IMR-90 (cell line): ENCODE data around the gene PLGRKT.

ENCODE experiments used
- BHLHE40 ChIP-seq: fragments of 150-350 bp; IDR thresholded peaks from 2 replicates; pipeline ENCODE4 v1.6.1; 2016; ENCODE audit warnings: mild to moderate bottlenecking, low read depth, low read length
- CHD1 ChIP-seq: IDR thresholded peaks from 2 replicates; pipeline ENCODE4 v1.6.1; 2012; ENCODE audit warnings: low read depth, low read length, improper control_type of control experiment
- ELK1 ChIP-seq: fragments of 150-350 bp; IDR thresholded peaks from 2 replicates; pipeline ENCODE4 v1.6.1; 2016; ENCODE audit warnings: low read depth, mild to moderate bottlenecking, low read length, moderate library complexity, borderline replicate concordance
- MXI1 ChIP-seq: IDR thresholded peaks from 2 replicates; pipeline ENCODE4 v1.6.1; 2012; ENCODE audit warnings: low read depth, mild to moderate bottlenecking, low read length, moderate library complexity, borderline replicate concordance
- POLR2A ChIP-seq: IDR thresholded peaks from 2 replicates; pipeline ENCODE4 v1.6.1; 2012; ENCODE audit warnings: mild to moderate bottlenecking, low read depth, low read length
- RAD21 ChIP-seq: IDR thresholded peaks from 2 replicates; pipeline ENCODE4 v1.6.1; 2012; ENCODE audit warnings: low read length, improper control_type of control experiment
- RCOR1 ChIP-seq: IDR thresholded peaks from 2 replicates; pipeline ENCODE4 v1.6.1; 2012; ENCODE audit warnings: mild to moderate bottlenecking, low read length, improper control_type of control experiment; ENCODE audit not compliant: insufficient replicate concordance
- RFX5 ChIP-seq: IDR thresholded peaks from 2 replicates; pipeline ENCODE4 v1.8.0; 2012; ENCODE audit warnings: low read depth, mild to moderate bottlenecking, low read length, moderate library complexity
- SMC3 ChIP-seq: fragments of 150-350 bp; IDR thresholded peaks from 2 replicates; pipeline ENCODE4 v1.6.1; 2016; ENCODE audit warnings: low read depth, mild to moderate bottlenecking, antibody characterized with exemption, low read length, moderate library complexity
- TF ChIP-seq, protein P1 (sequence below): conservative IDR thresholded peaks from 2 replicates; pipeline ENCODE4 v1.5.1; 2012; ENCODE audit warnings: mild to moderate bottlenecking, low read depth, low read length, improper control_type of control experiment
- TF ChIP-seq, protein P2 (sequence below): fragments of 150-350 bp; IDR thresholded peaks from 2 replicates; pipeline ENCODE4 v1.6.1; 2017; ENCODE audit warnings: mild to moderate bottlenecking, antibody characterized with exemption, low read length, low read depth

- no peak for TF ChIP-seq POLR2A
- no peak for TF ChIP-seq RAD21
- TF ChIP-seq MXI1 = no peak
- TF ChIP-seq, protein P1, sequence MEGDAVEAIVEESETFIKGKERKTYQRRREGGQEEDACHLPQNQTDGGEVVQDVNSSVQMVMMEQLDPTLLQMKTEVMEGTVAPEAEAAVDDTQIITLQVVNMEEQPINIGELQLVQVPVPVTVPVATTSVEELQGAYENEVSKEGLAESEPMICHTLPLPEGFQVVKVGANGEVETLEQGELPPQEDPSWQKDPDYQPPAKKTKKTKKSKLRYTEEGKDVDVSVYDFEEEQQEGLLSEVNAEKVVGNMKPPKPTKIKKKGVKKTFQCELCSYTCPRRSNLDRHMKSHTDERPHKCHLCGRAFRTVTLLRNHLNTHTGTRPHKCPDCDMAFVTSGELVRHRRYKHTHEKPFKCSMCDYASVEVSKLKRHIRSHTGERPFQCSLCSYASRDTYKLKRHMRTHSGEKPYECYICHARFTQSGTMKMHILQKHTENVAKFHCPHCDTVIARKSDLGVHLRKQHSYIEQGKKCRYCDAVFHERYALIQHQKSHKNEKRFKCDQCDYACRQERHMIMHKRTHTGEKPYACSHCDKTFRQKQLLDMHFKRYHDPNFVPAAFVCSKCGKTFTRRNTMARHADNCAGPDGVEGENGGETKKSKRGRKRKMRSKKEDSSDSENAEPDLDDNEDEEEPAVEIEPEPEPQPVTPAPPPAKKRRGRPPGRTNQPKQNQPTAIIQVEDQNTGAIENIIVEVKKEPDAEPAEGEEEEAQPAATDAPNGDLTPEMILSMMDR = peak; percentile 27; the same call in 1 of the 2 replicates
- TF ChIP-seq, protein P2, sequence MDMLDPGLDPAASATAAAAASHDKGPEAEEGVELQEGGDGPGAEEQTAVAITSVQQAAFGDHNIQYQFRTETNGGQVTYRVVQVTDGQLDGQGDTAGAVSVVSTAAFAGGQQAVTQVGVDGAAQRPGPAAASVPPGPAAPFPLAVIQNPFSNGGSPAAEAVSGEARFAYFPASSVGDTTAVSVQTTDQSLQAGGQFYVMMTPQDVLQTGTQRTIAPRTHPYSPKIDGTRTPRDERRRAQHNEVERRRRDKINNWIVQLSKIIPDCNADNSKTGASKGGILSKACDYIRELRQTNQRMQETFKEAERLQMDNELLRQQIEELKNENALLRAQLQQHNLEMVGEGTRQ = no peak
- no peak for TF ChIP-seq RFX5
- no peak for TF ChIP-seq CHD1
- TF ChIP-seq RCOR1 = no peak
- no peak for TF ChIP-seq ELK1
- TF ChIP-seq SMC3 = no peak
- TF ChIP-seq BHLHE40 = no peak
These were observed 43.8 kb upstream of the PLGRKT start for GRCh38 chr9:5481322-5482040.
